ENCODE results near the gene PTH2.
A peak's percentile ranks its signal among the peaks of the same experiment; 100 is the strongest.
"Not testable (repeated sequence)": the region's sequence is repeated elsewhere in the genome, so short reads cannot be mapped to it uniquely, and the experiment has no call there.

Gene PTH2

GRCh38 chr19:49423071-49423984, at the start of gene PTH2:
PTH2 (minus strand) TSS chr19:49423441; CDS start chr19:49423339, 102 bp downstream.
- no peak for DNase-seq (ENCODE audit: low read depth)

GRCh38 chr19:49472936-49473335, 49.7 kb upstream of the PTH2 start:
- no peak for DNase-seq (ENCODE audit: low read depth)

GRCh38 chr19:49470615-49470978, 47.4 kb upstream of the PTH2 start:
- DNase-seq (ENCODE audit: low read depth): no peak

- no peak for DNase-seq (ENCODE audit: low read depth)
Observed at GRCh38 chr19:49469828-49470614, 46.8 kb upstream of the PTH2 start.

GRCh38 chr19:49468746-49469447, 45.7 kb upstream of the PTH2 start:
- DNase-seq (ENCODE audit: low read depth): no peak

- no peak for DNase-seq (ENCODE audit: low read depth)
Observed at GRCh38 chr19:49468199-49468598, 45.0 kb upstream of the PTH2 start.

- no peak for DNase-seq (ENCODE audit: low read depth)
Observed at GRCh38 chr19:49465371-49465770, 42.1 kb upstream of the PTH2 start.

GRCh38 chr19:49463960-49464740, 40.9 kb upstream of the PTH2 start:
- no peak for DNase-seq (ENCODE audit: low read depth)

- DNase-seq (ENCODE audit: low read depth): no peak
Observed at GRCh38 chr19:49462492-49462891, 39.3 kb upstream of the PTH2 start.

GRCh38 chr19:49461656-49462055, 38.4 kb upstream of the PTH2 start:
- DNase-seq (ENCODE audit: low read depth): no peak

GRCh38 chr19:49461130-49461529, 37.9 kb upstream of the PTH2 start:
- DNase-seq (ENCODE audit: low read depth): not testable (repeated sequence)

- DNase-seq (ENCODE audit: low read depth): no peak
Observed at GRCh38 chr19:49459388-49459787, 36.1 kb upstream of the PTH2 start.

- DNase-seq (ENCODE audit: low read depth): no peak
Observed at GRCh38 chr19:49458567-49458903, 35.3 kb upstream of the PTH2 start.

- no peak for DNase-seq (ENCODE audit: low read depth)
Observed at GRCh38 chr19:49456326-49456725, 33.1 kb upstream of the PTH2 start.

GRCh38 chr19:49455773-49456172, 32.5 kb upstream of the PTH2 start:
- DNase-seq (ENCODE audit: low read depth): peak; percentile 57

- DNase-seq (ENCODE audit: low read depth): no peak
Observed at GRCh38 chr19:49453757-49454240, 30.6 kb upstream of the PTH2 start.

GRCh38 chr19:49453013-49453756, 29.9 kb upstream of the PTH2 start, which contains the start of gene ALDH16A1:
ALDH16A1 (plus strand) TSS chr19:49453225; CDS start chr19:49453332, 107 bp downstream.
- peak; percentile 97 for DNase-seq (ENCODE audit: low read depth)

GRCh38 chr19:49451430-49452181, 28.4 kb upstream of the PTH2 start, which contains the start of gene PIH1D1:
PIH1D1 (minus strand) TSS chr19:49451814; CDS start chr19:49451574, 240 bp downstream.
- peak; percentile 99 for DNase-seq (ENCODE audit: low read depth)

- no peak for DNase-seq (ENCODE audit: low read depth)
Observed at GRCh38 chr19:49450405-49450804, 27.2 kb upstream of the PTH2 start.

- DNase-seq (ENCODE audit: low read depth): no peak
Observed at GRCh38 chr19:49448432-49448786, 25.2 kb upstream of the PTH2 start.
